Kidney (tissue), 14 donors: Measurements from ENCODE around the gene BLM. TPM values are rescaled to one million over a fixed set of nuclear protein-coding genes. Genes with fewer than 3 reads are reported as not detected.

ENCODE experiments used
- DNase-seq, 5 donors: peaks; one replicate each; pipeline ENCODE4 v3.0.0-alpha.2; 2013 to 2020
- FAIRE-seq: peaks from 2 replicates; lab custom pipeline; 2012; peaks lifted over from hg19 to GRCh38; lab: Jason Lieb, UNC
- H3K27ac ChIP-seq, 2 donors: one replicate each; pipeline ENCODE4 v1.7.0; 2013; ENCODE audit warnings: low read depth in 2 of 2, low read length in 2 of 2, inconsistent platforms in 1 of 2
- H3K27me3 ChIP-seq: one replicate; pipeline ENCODE4 v1.7.1; 2013; ENCODE audit warnings: low read length, inconsistent platforms; ENCODE audit not compliant: control insufficient read depth, insufficient read depth
- H3K36me3 ChIP-seq, 3 donors: one replicate each; pipeline versions ENCODE4 v1.7.0 to v1.7.1; 2013; ENCODE audit warnings: low read length in 3 of 3, control low read depth in 1 of 3, inconsistent platforms in 1 of 3; ENCODE audit not compliant: insufficient read depth in 3 of 3, control insufficient read depth in 2 of 3
- H3K4me1 ChIP-seq, 3 donors: one replicate each; pipeline versions ENCODE4 v1.7.0 to v1.7.1; 2013; ENCODE audit warnings: low read length in 3 of 3, inconsistent platforms in 1 of 3, low read depth in 1 of 3; ENCODE audit not compliant: control insufficient read depth in 2 of 3, insufficient read depth in 2 of 3
- H3K4me3 ChIP-seq, 3 donors: one replicate each; pipeline versions ENCODE4 v1.7.0 to v1.8.1; 2013; ENCODE audit warnings: low read length in 3 of 3, control low read depth in 1 of 3, inconsistent platforms in 1 of 3
- H3K9ac ChIP-seq, 3 donors: one replicate each; pipeline versions ENCODE4 v1.7.0 to v1.7.1; 2013; ENCODE audit warnings: low read length in 3 of 3, control low read depth in 1 of 3, inconsistent platforms in 1 of 3
- H3K9me3 ChIP-seq, 3 donors: one replicate each; pipeline versions ENCODE4 v1.7.0 to v1.7.1; 2013; ENCODE audit warnings: low read length in 3 of 3, control low read depth in 1 of 3, inconsistent platforms in 1 of 3; ENCODE audit not compliant: control insufficient read depth in 2 of 3, insufficient read depth in 1 of 3
- CTCF ChIP-seq: IDR thresholded peaks from 3 replicates; pipeline ENCODE4 v1.5.1; 2012; ENCODE audit warnings: mild to moderate bottlenecking, moderate library complexity, borderline replicate concordance; ENCODE audit not compliant: insufficient read depth; ENCODE audit errors: extremely low read depth
- intact Hi-C: fragments of 100-400 bp; cut with DNase I; formaldehyde crosslinking; loops from one replicate; pipeline ENCODE4 v1.11.1; 2022
- polyA plus RNA-seq: library from polyadenylated mRNA; stranded (reverse); fragments of 350-450 nt; fragmentation: Illumina TruSeq; extraction: RNeasy Lipid Tissue Mini Kit (QIAGEN cat#74804); gene quantifications from one replicate; pipeline ENCODE4 v1.2.3, GENCODE V29; 2014; ENCODE audit warnings: low read depth, low replicate concordance; ENCODE audit not compliant: insufficient read depth
- total RNA-seq: library from RNA; stranded (reverse); fragmentation: NEBNext Ultra II Directional; extraction: Animal tissue kit (Norgen Biotek cat#: 25700); gene quantifications from one replicate; pipeline ENCODE4 v1.2.1, GENCODE V29; 2021
- donor health status: control.
- donor health status: control.
- donor health status: control.
- donor health status: control.
- donor health status: control.
- donor health status: DM: yes; HTN: yes; CAD: no.
- donor health status: Normal renal cell carcinoma (clear cell type).

The BLM gene
- total and polyA plus RNA-seq, 2 donors from 2014 or later = 1.1 to 2.8 TPM

- Histone ChIP-seq H3K9me3 (no peaks in the 10 kb centered on the region), H3K4me3 (no peak overlapping the region), H3K9ac (no peak overlapping the region), H3K27ac (no peak overlapping the region), H3K36me3 (no peaks in the 10 kb centered on the region), H3K27me3 (no peaks in the 10 kb centered on the region), H3K4me1 (no peaks in the 10 kb centered on the region)
- intact Hi-C loops = no loop called here
- no peak for FAIRE-seq
- DNase-seq = no peak
- TF ChIP-seq CTCF = no peak
Observed at GRCh38 chr15:90709278-90709677, 7.9 kb upstream of the BLM start.

GRCh38 chr15:90710436-90711027, 6.6 kb upstream of the BLM start:
- intact Hi-C loops = no loop called here
- Histone ChIP-seq H3K4me1 (no peaks in the 10 kb centered on the region), H3K27me3 (no peaks in the 10 kb centered on the region), H3K36me3 (no peaks in the 10 kb centered on the region), H3K9ac (no peak overlapping the region), H3K9me3 (no peaks in the 10 kb centered on the region), H3K4me3 (no peak overlapping the region), H3K27ac (no peak overlapping the region)
- FAIRE-seq (no peak), DNase-seq (no peak)
- no peak for TF ChIP-seq CTCF

- no peak overlapping the region for H3K27ac ChIP-seq
- peaks cover 0 to 2% (median 0%) of the 10 kb centered on the region in 3 donors for H3K4me1 ChIP-seq
- intact Hi-C loops = no loop called here
- DNase-seq = no peak
- H3K27me3 ChIP-seq = no peaks in the 10 kb centered on the region
- H3K4me3 ChIP-seq = no peak overlapping the region
- no peak for FAIRE-seq
- H3K9ac ChIP-seq = no peak overlapping the region
- no peak for TF ChIP-seq CTCF
- H3K9me3 ChIP-seq = no peaks in the 10 kb centered on the region
- H3K36me3 ChIP-seq = no peaks in the 10 kb centered on the region
Observed at GRCh38 chr15:90711418-90711824, 5.7 kb upstream of the BLM start.

GRCh38 chr15:90711842-90712241, 5.3 kb upstream of the BLM start:
- FAIRE-seq = no peak
- Histone ChIP-seq H3K4me1 (peaks cover 0 to 2% (median 0%) of the 10 kb centered on the region in 3 donors), H3K27me3 (no peaks in the 10 kb centered on the region), H3K9me3 (no peaks in the 10 kb centered on the region), H3K27ac (no peak overlapping the region), H3K9ac (no peak overlapping the region), H3K4me3 (no peak overlapping the region), H3K36me3 (no peaks in the 10 kb centered on the region)
- intact Hi-C loops = no loop called here
- TF ChIP-seq CTCF = no peak
- no peak for DNase-seq
